ENCODE results near the gene S100A3. TPM values are rescaled to one million over a fixed set of nuclear protein-coding genes. Genes with fewer than 3 reads are reported as not detected.
A peak's percentile ranks its signal among the peaks of the same experiment; 100 is the strongest.

The S100A3 gene
- polyA plus RNA-seq, 3 donors, result 0.31 to 0.54 TPM; not detected in 1

GRCh38 chr1:153532769-153533599 is 16.1 kb downstream of the S100A3 start:
- Mint-ChIP-seq H3K9me3 (no peaks in the 10 kb centered on the region), H3K4me1 (peaks cover 61% of the 10 kb centered on the region), H3K27ac (peak overlapping the region; percentile 94 to 99 (median 96)), H3K4me3 (peak overlapping the region; percentile 93 to 97), H3K27me3 (ENCODE audit: low read depth in 3 of 3) (peaks cover 0 to 2% (median 0%) of the 10 kb centered on the region in 3 donors), H3K36me3 (peaks cover 28 to 40% of the 10 kb centered on the region in 2 donors)
- peak overlapping the region; percentile 93 for H3K9ac ChIP-seq (ENCODE audit: insufficient read depth, low read length, poor library complexity, severe bottlenecking)
- H4K20me1 ChIP-seq (ENCODE audit: insufficient read depth, low read length), result peaks cover 30% of the 10 kb centered on the region
- no peaks in the 10 kb centered on the region for H3K27me3 ChIP-seq (ENCODE audit: control insufficient read depth in 2 of 2, insufficient read depth in 2 of 2, low read length in 2 of 2)
- H2AFZ ChIP-seq (ENCODE audit: insufficient read depth, low read depth, low read length, poor library complexity, severe bottlenecking), result no peak overlapping the region
- peak; percentile 89 for TF ChIP-seq CTCF (IDR thresholded peaks at IDR 0.05)
- peak overlapping the region; percentile 96 to 98 for H3K27ac ChIP-seq (ENCODE audit: low read depth in 1 of 2, low read length in 2 of 2)
- H3K4me1 ChIP-seq (ENCODE audit: control insufficient read depth in 1 of 2, insufficient read depth in 2 of 2, low read length in 2 of 2), result peaks cover 54 to 61% of the 10 kb centered on the region in 2 donors
- H3K79me2 ChIP-seq (ENCODE audit: insufficient read depth, low read length), result peaks cover 44% of the 10 kb centered on the region
- peak; percentile 80 to 83 (median 80) for DNase-seq
- no peaks in the 10 kb centered on the region for H3K9me3 ChIP-seq (replicated peaks in 1 of 2; ENCODE audit: control insufficient read depth in 1 of 2, insufficient read depth in 1 of 2, low read length in 2 of 2)
- peaks cover 6 to 10% of the 10 kb centered on the region in 2 donors for H3K36me3 ChIP-seq (replicated peaks in 1 of 2; ENCODE audit: control insufficient read depth in 1 of 2, insufficient read depth in 2 of 2, low read length in 2 of 2)
- peak overlapping the region; percentile 98 for H3K4me2 ChIP-seq (replicated peaks; ENCODE audit: extremely low read depth, low read length, poor library complexity, severe bottlenecking)
- WGBS (ENCODE audit: insufficient coverage), result 0% methylated on average over 6 of the region's 34 CpGs
- H3K4me3 ChIP-seq (replicated peaks in 1 of 3; ENCODE audit: low read depth in 2 of 3, low read length in 3 of 3), result peak overlapping the region; percentile 70 to 91 (median 84)
- intact Hi-C loops (cut with micrococcal nuclease), result loop anchor here (1.0 to 5.0 kb wide), 2 partner anchors 35 to 99 kb away; partner anchors contain the start of gene CHTOP (in 2 of the 2)

- intact Hi-C loops (cut with micrococcal nuclease), result loop anchor here (5.0 kb wide), 1 partner anchor 100 kb away; the partner anchor contains the start of gene CHTOP (in 2 of the 2)
- Histone ChIP-seq H4K20me1 (ENCODE audit: insufficient read depth, low read length) (peaks cover 30% of the 10 kb centered on the region), H3K79me2 (ENCODE audit: insufficient read depth, low read length) (peaks cover 44% of the 10 kb centered on the region), H3K4me2 (replicated peaks; ENCODE audit: extremely low read depth, low read length, poor library complexity, severe bottlenecking) (peak overlapping the region; percentile 98), H3K4me3 (replicated peaks in 1 of 3; ENCODE audit: low read depth in 2 of 3, low read length in 3 of 3) (peak overlapping the region in 1 of 3 experiments; percentile 84), H3K4me1 (ENCODE audit: control insufficient read depth in 1 of 2, insufficient read depth in 2 of 2, low read length in 2 of 2) (peaks cover 58 to 62% of the 10 kb centered on the region in 2 donors), H3K9me3 (replicated peaks in 1 of 2; ENCODE audit: control insufficient read depth in 1 of 2, insufficient read depth in 1 of 2, low read length in 2 of 2) (no peaks in the 10 kb centered on the region), H3K9ac (ENCODE audit: insufficient read depth, low read length, poor library complexity, severe bottlenecking) (peak overlapping the region; percentile 93), H3K27ac (ENCODE audit: low read depth in 1 of 2, low read length in 2 of 2) (peak overlapping the region in 1 of 2 donors; percentile 98), H2AFZ (ENCODE audit: insufficient read depth, low read depth, low read length, poor library complexity, severe bottlenecking) (no peak overlapping the region), H3K27me3 (ENCODE audit: control insufficient read depth in 2 of 2, insufficient read depth in 2 of 2, low read length in 2 of 2) (no peaks in the 10 kb centered on the region), H3K36me3 (replicated peaks in 1 of 2; ENCODE audit: control insufficient read depth in 1 of 2, insufficient read depth in 2 of 2, low read length in 2 of 2) (peaks cover 6 to 10% of the 10 kb centered on the region in 2 donors)
- no CpG with 5 or more reads among the region's 2 CpGs for WGBS (ENCODE audit: insufficient coverage)
- peaks cover 64% of the 10 kb centered on the region for H3K4me1 Mint-ChIP-seq
- H3K36me3 Mint-ChIP-seq, result peaks cover 28 to 46% of the 10 kb centered on the region in 2 donors
- peak overlapping the region; percentile 85 to 99 (median 96) for H3K27ac Mint-ChIP-seq
- peak overlapping the region; percentile 93 to 97 for H3K4me3 Mint-ChIP-seq
- peak in 1 of 3 donors; percentile 39 for DNase-seq
- H3K27me3 Mint-ChIP-seq (ENCODE audit: low read depth in 3 of 3), result no peaks in the 10 kb centered on the region
- no peaks in the 10 kb centered on the region for H3K9me3 Mint-ChIP-seq
- TF ChIP-seq CTCF (IDR thresholded peaks at IDR 0.05), result no peak
Measured at GRCh38 chr1:153532181-153532580, 16.9 kb downstream of the S100A3 start.
